ENCODE results near the gene RAB11FIP2. TPM values are rescaled to one million over a fixed set of nuclear protein-coding genes. Genes with fewer than 3 reads are reported as not detected.

The RAB11FIP2 gene
- total and polyA plus RNA-seq, 2 of the 4 experiments (the other 2 are of a cell fraction) = 3.6 to 16.1 TPM

DNA sequence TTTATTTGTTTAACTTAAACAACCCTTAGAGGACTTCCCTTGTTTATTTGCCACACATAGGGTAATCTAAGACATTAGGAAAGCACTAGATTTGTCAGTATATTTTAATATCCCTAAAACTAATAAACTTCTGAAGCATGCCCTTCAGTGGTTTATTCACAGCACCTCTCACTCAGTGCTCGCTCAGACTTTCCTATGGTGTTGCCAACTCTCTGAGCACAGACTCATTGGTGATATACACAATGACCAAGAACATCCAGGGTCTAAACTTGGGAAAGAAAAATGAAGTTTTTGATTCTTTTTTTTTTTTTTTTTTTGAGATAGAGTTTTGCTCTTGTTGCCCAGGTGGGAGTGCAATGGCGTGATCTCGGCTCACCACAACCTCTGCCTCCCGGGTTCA is 82.2 kb downstream of the RAB11FIP2 start:
- CTCF ChIA-PET = no interaction called here
- intact Hi-C loops (cut with micrococcal nuclease) = no loop called here
- BruUV-seq (replicated peaks) = no TSS peak

More for the DNA sequence above, 82.2 kb downstream of the RAB11FIP2 start:
- in situ Hi-C loops (cut with MboI; ENCODE audit: low sequenced_read_pairs) (no loop called here), dilution Hi-C loops (cut with HindIII; ENCODE audit: low sequenced_read_pairs, unreplicated experiment) (no loop called here)
- Histone ChIP-seq H2BK5ac (ENCODE audit: low read depth, low read length, poor library complexity, severe bottlenecking) (no peak overlapping the region), H4K8ac (ENCODE audit: low read depth in 2 of 2, low read length in 2 of 2) (no peak overlapping the region), H3K18ac (ENCODE audit: low read depth, low read length) (no peak overlapping the region), H3K4me1 (ENCODE audit: control insufficient read depth, insufficient read depth, low read length) (no peaks in the 10 kb centered on the region), H3K9ac (ENCODE audit: low read depth, low read length) (no peak overlapping the region), H3K27ac (ENCODE audit: insufficient read depth, low read length) (no peak overlapping the region), H3K9me3 (ENCODE audit: control insufficient read depth, insufficient read depth, low read length) (no peaks in the 10 kb centered on the region), H3K27me3 (ENCODE audit: control insufficient read depth, insufficient read depth, low read length) (no peaks in the 10 kb centered on the region), H4K91ac (ENCODE audit: insufficient read depth, low read depth, low read length) (no peak overlapping the region), H4K20me1 (ENCODE audit: insufficient read depth, low read length) (no peaks in the 10 kb centered on the region), H3K4me2 (ENCODE audit: low read depth, low read length) (no peak overlapping the region), H3K56ac (ENCODE audit: extremely low read depth, insufficient read depth, low read length) (no peak overlapping the region), H4K5ac (ENCODE audit: low read depth, low read length) (no peak overlapping the region), H3K23ac (ENCODE audit: low read depth, low read length) (no peak overlapping the region), H2BK15ac (ENCODE audit: low read depth, low read length) (no peak overlapping the region), H3K36me3 (ENCODE audit: control insufficient read depth, insufficient read depth, low read length) (no peaks in the 10 kb centered on the region), H3K79me1 (ENCODE audit: low read depth in 1 of 2, low read length in 2 of 2) (no peaks in the 10 kb centered on the region), H2AK9ac (replicated peaks; ENCODE audit: low read depth, low read length, poor library complexity) (no peak overlapping the region), H2AFZ (replicated peaks; ENCODE audit: low read length, poor library complexity) (no peak overlapping the region), H2AK5ac (ENCODE audit: low read depth, low read length) (no peak overlapping the region), H3K9me1 (ENCODE audit: insufficient read depth, low read length) (no peaks in the 10 kb centered on the region), H2BK120ac (ENCODE audit: low read depth, low read length) (no peak overlapping the region), H3K14ac (replicated peaks; ENCODE audit: low read depth, low read length) (no peak overlapping the region), H3K4ac (ENCODE audit: low read depth, low read length) (no peak overlapping the region), H2BK20ac (ENCODE audit: low read depth, low read length) (no peak overlapping the region), H3K4me3 (ENCODE audit: insufficient read depth, low read depth, low read length) (no peak overlapping the region)
- POLR2A ChIA-PET (ENCODE audit: unreplicated experiment) = no interaction called here
- DNase-seq (no peak), ATAC-seq (ENCODE audit: low read depth) (no peak)
- WGBS, 2 experiments (ENCODE audit: extremely low coverage in 2 of 2, insufficient read length in 1 of 2) = no CpG with 5 or more reads among the region's 4 CpGs
- TF ChIP-seq BHLHE40 (IDR thresholded peaks at IDR 0.05; ENCODE audit: low read depth, low read length) (no peak), SMC3 (IDR thresholded peaks at IDR 0.05; ENCODE audit: low read depth, low read length) (no peak), MAFK (IDR thresholded peaks at IDR 0.05; ENCODE audit: low read depth, low read length) (no peak), MXI1 (IDR thresholded peaks at IDR 0.05; ENCODE audit: borderline replicate concordance, low read depth, low read length) (no peak), RAD21 (IDR thresholded peaks at IDR 0.05; ENCODE audit: low read length) (no peak), CEBPB (IDR thresholded peaks at IDR 0.05; ENCODE audit: low read depth, low read length) (no peak), NFE2L2 (IDR thresholded peaks at IDR 0.05; ENCODE audit: low read depth, low read length) (no peak), POLR2A (IDR thresholded peaks at IDR 0.05; ENCODE audit: low read depth, low read length) (no peak), FOS (IDR thresholded peaks at IDR 0.05; ENCODE audit: low read depth, low read length) (no peak), CHD1 (IDR thresholded peaks at IDR 0.05; ENCODE audit: low read depth, low read length) (no peak), MAZ (IDR thresholded peaks at IDR 0.05; ENCODE audit: borderline replicate concordance, low read depth, low read length) (no peak), RCOR1 (IDR thresholded peaks at IDR 0.05; ENCODE audit: insufficient replicate concordance, low read length) (no peak), RFX5 (IDR thresholded peaks at IDR 0.05; ENCODE audit: low read depth, low read length) (no peak)
- TF ChIP-seq, protein P1, sequence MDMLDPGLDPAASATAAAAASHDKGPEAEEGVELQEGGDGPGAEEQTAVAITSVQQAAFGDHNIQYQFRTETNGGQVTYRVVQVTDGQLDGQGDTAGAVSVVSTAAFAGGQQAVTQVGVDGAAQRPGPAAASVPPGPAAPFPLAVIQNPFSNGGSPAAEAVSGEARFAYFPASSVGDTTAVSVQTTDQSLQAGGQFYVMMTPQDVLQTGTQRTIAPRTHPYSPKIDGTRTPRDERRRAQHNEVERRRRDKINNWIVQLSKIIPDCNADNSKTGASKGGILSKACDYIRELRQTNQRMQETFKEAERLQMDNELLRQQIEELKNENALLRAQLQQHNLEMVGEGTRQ (IDR thresholded peaks at IDR 0.05; ENCODE audit: low read depth, low read length) = no peak
- TF ChIP-seq, protein P2, sequence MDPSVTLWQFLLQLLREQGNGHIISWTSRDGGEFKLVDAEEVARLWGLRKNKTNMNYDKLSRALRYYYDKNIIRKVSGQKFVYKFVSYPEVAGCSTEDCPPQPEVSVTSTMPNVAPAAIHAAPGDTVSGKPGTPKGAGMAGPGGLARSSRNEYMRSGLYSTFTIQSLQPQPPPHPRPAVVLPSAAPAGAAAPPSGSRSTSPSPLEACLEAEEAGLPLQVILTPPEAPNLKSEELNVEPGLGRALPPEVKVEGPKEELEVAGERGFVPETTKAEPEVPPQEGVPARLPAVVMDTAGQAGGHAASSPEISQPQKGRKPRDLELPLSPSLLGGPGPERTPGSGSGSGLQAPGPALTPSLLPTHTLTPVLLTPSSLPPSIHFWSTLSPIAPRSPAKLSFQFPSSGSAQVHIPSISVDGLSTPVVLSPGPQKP (IDR thresholded peaks at IDR 0.05; ENCODE audit: borderline replicate concordance, low read depth, low read length) = no peak
- TF ChIP-seq, protein P3, sequence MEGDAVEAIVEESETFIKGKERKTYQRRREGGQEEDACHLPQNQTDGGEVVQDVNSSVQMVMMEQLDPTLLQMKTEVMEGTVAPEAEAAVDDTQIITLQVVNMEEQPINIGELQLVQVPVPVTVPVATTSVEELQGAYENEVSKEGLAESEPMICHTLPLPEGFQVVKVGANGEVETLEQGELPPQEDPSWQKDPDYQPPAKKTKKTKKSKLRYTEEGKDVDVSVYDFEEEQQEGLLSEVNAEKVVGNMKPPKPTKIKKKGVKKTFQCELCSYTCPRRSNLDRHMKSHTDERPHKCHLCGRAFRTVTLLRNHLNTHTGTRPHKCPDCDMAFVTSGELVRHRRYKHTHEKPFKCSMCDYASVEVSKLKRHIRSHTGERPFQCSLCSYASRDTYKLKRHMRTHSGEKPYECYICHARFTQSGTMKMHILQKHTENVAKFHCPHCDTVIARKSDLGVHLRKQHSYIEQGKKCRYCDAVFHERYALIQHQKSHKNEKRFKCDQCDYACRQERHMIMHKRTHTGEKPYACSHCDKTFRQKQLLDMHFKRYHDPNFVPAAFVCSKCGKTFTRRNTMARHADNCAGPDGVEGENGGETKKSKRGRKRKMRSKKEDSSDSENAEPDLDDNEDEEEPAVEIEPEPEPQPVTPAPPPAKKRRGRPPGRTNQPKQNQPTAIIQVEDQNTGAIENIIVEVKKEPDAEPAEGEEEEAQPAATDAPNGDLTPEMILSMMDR (conservative IDR thresholded peaks at IDR 0.05; ENCODE audit: low read depth, low read length) = no peak
